SKM-1 treated with dmso at 0.1 percent for 144 hours (cell line): ENCODE data around the gene LRSAM1.

Experiments
- DNase-seq: peaks from one replicate; lab custom pipeline; 2025; ENCODE audit not compliant: unreplicated experiment; lab: John Stamatoyannopoulos, UW

Gene LRSAM1

DNA sequence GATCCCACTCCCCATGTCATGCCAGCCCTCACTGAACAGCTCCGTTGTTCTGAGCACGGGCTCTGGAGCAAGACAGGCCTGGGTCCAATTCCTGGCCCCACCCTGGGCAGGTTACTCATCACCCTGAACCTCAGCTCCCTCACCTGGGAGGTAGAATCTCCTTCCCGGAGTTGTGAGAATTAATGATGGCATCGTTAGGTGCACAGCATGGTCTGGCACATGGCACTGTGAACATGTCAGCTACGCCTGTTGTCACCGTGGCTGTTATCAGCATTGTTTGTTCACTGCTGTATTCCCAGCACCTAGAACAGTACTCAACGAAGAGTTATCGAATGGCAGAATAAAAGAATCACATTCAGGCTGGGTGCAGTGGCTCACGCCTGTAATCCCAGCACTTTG is 43.0 kb downstream of the LRSAM1 start:
- no peak for DNase-seq

DNA sequence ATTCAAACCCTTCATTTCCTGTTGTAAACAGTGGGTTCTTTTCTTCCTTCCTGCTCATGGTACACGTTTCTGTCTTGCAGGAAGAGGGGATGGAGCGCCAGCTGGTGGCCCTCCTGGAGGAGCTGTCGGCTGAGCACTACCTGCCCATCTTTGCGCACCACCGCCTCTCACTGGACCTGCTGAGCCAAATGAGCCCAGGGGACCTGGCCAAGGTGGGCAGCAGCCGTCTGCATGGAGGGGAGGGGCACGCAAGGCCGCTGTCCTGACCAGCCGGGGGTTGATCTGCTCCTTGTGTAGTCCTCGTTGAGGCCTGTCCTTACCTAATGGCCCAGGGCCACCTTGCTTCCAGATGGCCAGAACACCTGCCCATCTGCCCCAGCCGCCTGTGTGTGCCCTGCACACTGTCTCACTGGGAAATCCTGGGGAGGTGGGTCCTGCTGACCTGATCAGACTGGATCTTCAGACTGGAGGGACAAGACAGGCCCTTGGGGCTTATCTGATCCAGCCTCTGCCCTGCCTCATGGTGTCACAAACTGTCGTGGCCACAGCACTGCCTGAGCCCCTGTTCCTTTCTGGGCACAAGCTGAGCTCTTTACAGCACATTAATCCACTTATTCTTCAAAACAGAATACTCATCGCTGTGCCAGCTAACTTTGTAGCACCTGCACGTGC is 44.7 kb downstream of the LRSAM1 start:
- DNase-seq: no peak

DNA sequence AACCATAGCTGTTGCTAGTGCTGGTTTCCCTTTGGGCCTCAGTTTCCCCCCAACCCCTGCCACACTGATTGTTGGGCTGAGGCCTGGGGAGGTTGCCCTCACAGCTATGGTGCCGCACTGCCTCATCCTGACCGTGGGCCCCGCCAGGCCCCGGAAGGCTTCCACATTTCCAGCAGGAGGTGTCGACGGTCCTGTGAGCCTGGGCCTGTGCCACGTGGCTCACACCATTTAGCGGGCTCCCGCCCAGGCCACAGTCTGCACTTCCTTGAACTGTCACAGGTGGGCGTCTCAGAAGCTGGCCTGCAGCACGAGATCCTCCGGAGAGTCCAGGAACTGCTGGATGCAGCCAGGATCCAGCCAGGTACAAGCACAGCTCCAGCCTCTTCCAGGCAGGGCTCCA is 45.7 kb downstream of the LRSAM1 start:
- DNase-seq: no peak

DNA sequence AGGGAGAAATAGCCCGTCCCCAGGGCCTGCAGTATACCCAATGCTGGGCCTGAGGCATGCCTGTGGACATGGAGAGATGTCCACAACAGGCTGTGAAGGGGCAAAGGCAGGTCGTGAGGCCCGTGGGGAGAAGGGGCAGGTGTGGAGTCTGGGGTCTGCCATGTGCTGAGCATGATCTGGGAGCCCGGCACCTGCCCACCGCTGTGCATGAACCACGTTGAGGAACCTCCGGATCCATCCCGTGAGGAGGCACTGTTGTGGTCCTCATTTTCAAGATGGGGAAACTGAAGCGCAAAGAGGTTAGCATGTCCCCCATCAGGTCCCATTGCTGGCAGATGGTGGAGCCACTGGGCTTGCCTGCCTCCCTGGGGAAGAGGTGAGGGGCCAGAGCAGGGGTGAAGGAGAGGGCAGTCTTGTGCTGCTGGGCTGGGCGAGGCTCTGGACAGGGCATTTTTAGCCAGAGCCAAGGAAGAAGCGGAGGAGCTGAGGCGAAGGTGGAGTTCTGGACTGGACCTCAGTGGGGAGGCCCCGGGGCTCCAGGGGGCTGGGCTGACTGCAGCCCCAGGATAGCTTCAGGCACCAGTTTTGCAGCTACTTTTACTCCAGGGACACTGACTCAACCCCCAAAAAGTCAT is 46.5 kb downstream of the LRSAM1 start:
- no peak for DNase-seq

DNA sequence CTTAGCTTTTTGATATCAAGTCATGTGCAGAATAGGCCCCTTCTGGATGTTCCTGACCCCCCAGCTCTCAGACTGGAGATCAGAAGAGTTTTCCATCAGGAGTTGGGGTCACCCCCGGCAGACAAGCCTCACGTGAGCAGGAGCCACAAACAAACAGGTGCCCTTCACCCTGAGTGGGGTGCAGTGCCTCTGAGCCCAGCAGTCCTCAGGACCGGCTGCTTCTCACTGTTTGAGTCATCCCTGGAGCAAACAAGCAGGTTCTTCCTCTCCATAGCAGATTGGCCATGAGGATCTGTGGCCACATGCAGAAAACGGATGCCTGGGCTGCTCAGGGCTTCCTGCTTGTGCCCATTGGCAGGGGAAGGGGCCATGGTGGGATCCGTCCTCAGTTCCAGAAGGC is 47.0 kb downstream of the LRSAM1 start:
- DNase-seq: no peak

DNA sequence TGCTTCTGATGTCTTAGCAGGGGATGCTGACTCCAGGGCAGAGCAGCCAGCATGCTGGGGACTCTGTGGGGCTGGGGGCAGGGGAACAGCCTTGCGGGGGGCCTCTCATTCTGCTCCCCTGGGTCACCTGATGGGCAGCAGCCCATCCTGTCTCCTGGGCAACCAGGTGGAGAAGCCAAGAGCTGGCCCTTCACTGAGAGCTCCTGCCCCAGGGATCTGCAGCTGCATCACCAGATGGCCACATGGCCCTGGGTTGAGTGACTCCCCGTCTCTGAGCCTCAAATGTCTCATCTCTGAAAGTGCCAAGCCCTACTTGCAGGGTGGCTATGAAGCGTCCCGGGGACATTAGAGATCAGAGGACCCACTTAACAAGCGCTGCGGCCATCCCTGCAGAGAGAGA is 49.1 kb downstream of the LRSAM1 start:
- DNase-seq: no peak

DNA sequence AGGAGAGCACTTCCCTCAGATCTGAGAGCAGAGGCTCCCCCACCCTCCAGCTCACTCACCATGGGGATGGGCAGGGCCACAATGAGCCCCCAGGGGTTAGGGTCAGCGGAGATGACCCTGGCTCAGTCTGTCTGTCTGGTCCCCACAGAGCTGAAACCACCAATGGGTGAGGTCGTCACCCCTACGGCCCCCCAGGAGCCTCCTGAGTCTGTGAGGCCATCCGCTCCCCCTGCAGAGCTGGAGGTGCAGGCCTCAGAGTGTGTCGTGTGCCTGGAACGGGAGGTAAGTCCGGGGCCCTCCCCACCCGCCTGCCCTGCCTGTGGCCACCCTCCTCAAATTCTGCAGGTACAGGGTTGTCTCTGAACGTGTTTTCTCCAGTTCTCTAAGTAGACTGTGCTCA is 49.6 kb downstream of the LRSAM1 start:
- DNase-seq: no peak

DNA sequence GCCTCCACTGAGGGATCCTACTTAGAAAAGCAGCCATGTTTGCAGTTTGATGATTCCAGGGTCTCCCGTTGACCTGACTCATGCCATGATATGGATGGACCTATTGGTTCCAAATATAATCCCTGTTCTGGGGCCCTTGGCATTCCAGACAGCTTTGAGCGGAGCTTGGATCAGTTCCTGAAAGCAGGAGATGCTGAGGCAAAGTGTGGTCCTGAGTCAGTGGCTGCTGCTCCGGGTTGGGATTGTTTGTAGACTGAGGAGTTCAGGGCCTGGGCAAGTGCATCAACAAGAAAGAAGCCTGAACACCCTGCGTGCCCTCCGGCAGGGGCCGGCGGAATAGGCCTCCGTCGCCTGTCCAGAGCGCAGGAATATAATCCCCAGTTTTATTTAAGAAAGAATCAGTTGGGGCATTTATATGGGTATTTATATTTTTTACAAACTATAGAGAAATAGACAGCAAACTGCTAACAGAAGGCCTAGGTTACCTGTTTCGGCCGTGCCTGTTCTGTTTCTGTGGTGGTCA is 50.6 kb downstream of the LRSAM1 start:
- DNase-seq: no peak

DNA sequence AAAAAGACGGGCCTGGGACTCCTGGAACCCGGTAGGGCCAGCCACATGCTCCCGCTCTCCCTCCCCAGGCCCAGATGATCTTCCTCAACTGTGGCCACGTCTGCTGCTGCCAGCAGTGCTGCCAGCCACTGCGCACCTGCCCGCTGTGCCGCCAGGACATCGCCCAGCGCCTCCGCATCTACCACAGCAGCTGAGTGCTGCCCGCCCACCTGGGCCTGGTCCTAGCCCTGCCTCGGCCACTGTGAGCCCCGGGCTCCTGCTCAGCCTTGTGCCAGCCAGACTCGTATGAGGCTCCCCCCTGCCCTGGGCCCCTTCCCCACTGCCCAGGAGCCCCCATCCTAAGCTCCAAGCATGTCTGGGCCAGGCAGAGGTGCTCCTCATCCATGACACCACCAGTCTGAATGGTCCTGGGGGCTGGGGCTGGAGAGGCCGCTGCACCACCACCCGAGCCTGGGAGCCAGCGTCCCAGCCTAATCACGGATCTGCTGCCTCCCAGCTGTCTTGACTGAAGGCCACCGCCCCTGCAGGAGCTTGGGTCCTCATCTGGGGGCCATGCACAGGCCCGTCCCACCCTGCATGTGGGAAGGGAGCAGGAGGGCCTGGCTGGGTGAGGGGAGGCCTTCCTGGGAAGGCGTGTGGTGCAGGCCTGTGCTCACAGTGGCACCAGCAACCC is 51.5 kb downstream of the LRSAM1 start:
- no peak for DNase-seq

DNA sequence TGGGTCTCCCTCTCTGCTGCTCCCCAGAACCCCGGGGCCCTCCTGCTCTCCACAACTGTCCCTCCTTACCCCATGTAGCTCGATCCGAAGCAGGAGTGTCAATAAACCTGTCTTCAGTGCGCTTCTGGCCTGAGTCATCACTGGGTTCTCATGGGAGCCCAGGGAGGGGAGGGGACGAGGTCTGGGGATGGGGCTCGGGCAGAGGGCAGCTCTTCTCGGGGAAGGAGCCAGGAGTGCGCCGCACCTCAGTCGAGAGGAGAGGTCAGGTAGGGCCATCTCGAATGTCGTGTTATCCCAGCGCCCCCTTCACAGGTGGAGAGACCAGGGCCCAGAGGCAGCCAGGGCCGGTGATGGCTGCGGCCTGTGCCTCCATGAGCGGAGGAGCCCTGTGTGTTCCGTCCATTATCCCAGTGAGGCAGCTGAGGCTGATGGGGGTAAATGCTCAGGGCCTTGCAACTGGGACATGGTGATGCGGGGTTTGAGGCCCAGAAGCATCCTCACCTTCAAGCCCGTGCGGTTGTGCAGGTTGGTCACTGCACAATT is 52.1 kb downstream of the LRSAM1 start:
- DNase-seq: no peak

DNA sequence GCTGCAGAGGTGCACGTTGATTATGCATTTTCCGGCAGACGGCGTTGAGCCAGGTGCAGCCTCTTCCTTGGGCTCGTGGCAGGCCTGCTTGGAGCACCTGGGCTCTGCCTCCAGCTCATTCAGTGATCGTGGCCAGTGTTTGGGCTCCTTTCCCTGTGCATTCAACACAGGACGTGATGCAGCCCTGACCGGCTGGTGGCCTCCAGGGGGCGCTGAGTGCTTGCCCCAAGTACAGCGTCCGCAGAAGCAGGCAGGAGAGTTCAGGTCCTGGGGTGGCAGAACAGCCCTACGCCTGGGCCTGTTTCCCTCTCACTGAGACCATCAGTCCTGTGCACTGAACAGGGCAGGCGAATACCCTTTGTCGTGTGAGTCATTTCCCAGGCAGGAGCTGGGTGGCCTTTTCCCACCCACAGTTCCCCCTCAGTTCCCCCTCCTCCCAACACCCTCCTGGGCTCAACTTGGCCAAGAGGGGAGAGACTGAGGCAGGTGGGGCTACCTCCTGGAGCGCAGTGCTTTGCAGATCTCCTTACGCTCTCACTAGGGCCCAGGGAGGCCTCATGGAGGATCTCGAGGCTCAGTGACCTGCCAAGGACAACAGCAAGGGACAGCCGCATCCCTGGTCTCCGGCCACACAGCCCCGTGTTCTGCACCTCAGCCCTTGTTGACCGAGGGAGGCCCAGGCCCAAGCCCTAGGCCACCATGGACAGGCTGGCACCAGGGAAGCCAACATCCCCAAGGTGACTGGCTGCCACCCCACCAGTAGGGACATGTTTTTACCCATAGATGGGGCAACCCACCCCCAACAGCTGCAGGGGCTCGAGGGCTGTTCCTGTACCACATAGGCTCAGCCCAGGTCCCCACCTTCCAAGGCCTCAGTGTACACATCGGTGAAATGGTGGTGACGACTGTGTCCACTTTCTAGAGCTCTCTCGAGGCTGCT is 52.9 kb downstream of the LRSAM1 start:
- DNase-seq: peak; percentile 52

DNA sequence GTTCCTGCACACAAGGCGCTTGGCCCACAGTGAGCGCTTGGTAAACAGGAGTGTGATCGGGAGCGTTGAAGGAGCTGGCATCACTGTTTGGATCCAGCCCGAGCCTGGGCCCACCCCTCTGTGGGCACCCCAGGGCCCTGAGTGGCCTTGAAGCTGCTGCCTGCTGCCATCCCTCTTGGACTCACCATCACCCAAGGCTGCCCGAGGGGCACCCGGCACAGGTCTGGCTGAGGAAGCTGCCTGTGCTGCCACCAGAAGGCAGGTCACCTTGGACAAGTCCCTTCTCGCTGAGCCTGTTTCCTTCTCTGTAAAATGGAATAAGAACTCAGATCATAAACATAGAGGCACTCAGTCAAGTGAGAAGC is 53.6 kb downstream of the LRSAM1 start:
- DNase-seq: no peak

DNA sequence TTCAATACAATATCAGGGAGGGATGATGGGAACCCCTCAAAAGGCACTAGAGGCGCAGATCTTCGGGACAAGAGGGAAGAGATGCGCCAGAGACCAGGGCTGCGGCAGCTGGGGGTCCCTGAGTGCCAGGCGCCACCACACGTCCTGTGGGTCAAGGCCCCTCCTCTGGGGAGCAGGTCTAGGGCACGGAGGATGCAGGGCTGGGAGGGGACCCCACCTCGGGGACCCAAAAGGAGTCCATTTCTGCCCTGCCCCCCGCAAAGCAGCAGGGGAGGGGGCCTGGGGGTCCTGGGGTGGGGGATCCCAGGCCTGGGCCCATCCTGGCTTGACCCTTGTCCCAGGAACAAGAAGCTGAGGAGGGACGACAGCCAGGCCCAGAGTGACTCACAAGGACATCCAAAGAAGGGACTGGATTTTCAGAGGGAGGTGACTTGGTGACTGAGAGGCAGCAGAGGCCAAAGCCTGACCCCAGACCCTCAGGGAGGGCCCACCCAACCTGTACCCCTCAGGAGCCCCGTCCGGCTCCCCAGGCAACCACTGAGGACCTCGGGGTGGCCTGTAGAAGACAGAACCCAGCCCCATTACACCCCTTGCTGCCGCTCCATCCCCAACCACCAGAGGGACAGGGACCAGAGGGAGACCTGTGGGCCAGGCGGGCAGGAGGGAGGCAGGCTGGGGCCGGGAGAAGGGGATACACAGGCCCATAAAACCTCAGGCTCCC is 54.2 kb downstream of the LRSAM1 start:
- DNase-seq: peak; percentile 8

DNA sequence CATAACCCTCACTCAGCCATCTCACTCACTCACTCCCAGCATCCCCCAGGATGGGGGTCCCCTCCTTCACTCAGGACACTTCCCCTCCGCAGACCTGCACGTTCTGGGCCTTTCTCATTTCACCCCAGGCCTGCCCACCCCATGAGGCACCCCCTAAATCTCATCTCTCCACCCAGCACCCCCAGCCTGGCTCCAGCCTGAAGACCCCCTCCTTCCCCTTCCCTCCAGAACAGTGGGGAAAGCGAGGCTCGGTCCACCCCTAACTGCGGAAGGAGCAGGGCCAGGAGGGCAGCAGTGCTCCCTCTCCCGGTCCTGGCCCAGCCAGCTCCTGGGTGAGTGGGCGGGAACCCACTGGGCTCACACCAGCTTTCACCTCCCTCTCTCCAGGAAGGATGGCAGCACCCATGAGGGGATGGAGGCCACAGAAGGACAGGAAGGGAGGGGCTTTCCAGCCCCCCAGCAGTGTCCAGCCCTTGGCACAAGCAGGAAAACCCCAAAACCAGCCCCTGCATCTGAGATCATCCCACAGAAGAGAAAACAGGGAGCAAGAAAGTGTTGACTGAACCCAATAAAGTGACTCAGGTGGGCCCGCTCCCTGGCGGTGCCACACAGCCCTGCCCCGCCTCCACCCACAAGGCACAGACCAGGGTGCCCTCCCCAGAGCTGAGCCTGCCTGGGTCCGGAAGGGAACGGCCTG is 55.0 kb downstream of the LRSAM1 start:
- DNase-seq: no peak

DNA sequence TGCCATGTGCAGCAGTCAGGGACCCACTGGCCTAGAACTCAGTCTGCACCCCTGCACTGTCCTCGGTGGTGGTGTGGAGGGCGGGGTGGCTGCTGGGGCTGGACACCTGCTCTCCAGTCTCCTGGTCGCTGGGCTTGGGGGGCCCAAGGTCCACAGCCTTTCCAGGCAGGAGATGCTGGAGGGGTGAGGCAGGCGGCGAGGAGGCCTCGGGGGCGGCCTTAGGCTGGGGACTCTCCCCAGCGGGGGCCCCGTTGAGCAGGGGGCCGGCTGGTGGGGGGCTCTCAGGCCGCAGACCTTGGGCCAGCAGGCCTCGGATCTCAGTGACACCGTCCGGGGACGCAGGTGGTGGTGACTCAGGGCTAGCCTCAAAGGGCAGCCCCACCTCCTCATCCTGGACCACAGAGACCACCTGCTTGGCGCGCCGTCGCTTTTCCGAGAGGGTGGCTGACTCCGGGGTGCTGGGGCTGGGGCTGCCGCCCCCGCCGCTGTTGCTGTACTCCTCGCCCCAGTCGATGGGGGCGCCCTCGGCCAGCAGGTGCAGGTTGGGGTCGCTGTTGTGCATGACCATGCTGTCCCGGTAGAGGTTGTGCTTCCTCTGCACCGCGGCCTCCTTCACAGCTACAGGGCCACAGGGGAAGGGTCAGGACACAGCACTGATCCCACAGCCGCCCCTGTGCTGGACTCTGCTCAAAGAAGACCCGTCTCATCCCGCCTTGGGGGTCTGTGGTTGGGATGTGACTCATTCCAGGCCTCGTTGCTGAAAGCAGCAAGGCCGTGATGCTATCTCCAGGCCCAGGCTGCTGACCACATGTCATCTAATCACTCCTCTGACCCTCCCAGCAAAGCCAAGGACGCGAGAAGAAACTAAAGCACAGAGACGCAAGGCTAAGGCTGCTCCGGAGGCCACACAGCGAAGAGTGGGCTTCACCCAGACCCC is 55.8 kb downstream of the LRSAM1 start:
- DNase-seq: no peak

DNA sequence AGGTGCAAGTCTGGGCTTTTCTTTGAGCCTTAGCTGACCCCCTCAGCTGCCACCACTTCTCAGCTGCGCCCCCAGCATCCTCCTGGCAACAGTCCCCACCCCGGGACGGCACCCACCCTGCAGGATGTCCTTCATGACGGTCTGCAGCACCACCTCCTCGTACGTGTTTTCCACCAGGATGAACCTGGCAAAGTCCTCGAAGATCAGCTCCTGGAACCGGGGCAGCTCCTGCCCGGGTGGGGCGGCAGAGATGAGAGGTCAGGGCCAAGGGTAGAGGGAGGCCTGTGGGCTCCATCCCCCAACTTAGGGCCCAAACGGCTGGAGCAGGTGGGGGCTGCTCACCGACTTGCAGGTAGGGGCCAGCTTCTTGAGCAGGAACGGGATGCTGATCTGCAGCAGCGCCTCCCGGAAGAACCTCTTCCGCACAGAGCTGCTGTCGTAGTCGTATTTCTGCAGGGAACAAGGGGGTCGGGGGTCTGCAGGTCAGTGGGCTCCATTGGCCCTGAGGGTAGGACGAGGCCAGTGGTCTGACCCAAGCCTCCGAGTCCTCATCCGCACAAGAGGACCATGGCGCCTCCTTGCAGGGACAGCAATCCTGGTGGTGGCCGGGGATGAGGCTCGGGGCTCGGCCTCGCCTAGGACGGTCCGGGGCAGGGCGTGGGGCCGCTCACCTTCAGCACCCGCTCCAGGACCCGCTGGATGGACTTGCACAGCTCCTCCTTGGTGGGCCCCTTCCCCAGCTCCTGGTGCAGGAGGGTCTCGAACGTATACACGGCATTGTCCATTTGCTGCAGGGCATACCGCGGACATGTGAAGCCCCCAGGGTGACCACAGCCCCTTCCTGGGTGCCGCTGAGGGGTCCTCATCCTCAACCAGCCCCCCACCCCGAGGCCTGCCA is 56.7 kb downstream of the LRSAM1 start:
- DNase-seq: no peak

DNA sequence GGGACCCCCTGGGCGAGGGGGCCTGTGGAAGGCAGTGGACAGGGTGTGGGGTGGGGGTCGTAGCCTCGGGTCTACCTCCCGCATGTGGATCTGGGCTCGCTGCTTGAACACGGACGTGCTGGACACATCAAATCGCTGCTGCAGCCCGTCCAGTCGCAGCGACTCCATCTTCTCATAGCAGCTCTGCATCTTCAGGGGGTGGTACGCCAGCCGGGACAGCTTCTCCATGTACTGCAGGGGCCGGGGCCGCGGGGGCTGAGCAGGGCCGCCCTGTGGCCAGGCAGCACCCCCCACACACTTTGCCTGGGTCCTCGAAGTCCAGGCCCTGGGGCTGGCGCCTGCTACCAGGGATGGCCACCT is 57.6 kb downstream of the LRSAM1 start:
- no peak for DNase-seq
